ENCODE results near the gene BCAR3.

BCAR3 gene

DNA sequence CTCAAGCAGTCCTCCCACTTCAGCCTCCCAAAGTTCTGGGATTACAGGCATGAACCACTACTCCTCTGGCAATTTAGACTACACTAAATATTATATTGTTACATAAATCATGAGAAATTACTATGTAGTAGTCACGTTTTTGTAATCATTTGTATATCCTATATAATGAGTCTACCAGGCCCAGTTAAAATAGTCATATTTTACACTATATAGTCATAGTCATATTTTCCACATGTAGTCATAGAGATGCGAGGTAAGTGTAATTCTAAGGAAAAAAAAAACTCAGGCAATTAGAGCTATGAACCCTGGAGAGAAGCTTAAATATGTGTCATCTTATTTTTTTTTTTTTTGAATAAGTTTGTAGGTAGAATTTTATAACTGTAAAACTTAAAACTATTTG, 143.7 kb downstream of the BCAR3 start:
- DNase-seq (ENCODE audit: low spot score), result no peak

- DNase-seq (ENCODE audit: low spot score), result no peak
Observed at GRCh38 chr1:93537396-93537795, 144.2 kb downstream of the BCAR3 start.

- DNase-seq (ENCODE audit: low spot score), result no peak
Observed at GRCh38 chr1:93533677-93534076, 148.0 kb downstream of the BCAR3 start.

DNA sequence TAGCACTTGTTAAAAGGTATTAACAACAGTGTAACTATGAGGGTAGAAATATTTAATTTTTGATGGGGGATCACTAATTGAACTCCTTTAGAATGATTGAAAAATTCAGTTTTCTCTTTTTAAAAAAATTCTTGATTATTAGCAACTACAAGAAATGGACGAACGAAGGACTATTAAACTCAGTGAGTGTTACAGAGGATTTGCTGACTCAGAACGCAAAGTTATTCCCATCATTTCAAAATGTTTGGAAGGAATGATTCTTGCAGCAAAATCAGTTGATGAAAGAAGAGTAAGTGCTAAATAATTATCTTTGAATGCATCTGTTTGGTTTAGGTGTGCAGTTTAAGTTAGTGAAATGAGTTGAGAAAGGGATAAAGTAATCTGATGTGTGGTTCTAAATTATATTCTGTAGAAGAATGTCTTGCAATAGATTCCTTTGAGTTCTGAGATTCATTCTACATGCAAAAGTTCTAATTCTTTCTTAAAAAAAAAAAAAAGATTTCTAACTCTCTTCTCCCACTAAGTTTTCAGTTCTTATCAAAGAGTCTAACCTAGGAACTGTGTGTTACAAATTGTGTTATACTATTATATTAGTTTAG, 148.8 kb downstream of the BCAR3 start:
- DNase-seq (ENCODE audit: low spot score), result no peak

GRCh38 chr1:93531193-93531592, 150.4 kb downstream of the BCAR3 start:
- DNase-seq (ENCODE audit: low spot score), result no peak

GRCh38 chr1:93528412-93528811, 153.2 kb downstream of the BCAR3 start:
- no peak for DNase-seq (ENCODE audit: low spot score)

DNA sequence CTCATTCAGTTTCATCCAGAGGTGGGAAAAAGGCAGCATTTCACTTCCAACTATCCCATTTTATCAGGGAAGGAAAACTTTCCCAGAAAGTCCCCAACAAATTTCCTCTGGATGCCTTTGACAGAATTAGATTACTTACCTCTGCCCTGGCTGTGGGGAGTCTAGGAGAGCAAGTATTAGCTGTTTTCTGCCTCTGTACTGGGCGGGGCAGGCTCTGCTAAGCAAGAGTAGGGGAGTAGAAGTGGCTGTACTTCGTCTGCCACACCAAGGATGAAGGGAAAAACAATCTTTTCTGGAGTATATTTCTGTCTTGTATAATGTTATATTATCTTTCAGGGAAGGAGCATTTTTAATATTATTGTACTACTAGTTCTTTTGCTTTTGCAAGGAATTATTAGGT, 155.2 kb downstream of the BCAR3 start:
- no peak for DNase-seq (ENCODE audit: low spot score)

DNA sequence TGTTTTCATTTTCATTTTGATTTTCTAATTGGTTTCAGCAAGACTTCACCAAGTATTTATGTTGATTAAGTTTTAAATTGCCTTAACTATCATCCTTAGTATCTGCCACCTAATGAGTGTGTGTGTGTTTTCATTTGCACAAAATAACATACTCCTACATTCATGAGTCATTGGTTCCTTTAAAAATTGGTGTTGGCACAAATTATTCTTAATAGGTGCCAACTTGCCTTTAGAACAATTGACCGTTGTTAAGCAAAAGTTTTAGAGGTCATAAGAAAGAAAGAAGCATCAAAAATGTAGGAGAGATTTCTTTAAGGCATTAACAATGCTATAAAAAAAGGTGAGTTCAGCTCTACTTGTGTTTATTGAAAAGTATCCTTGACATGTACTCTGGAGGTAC, 156.2 kb downstream of the BCAR3 start:
- DNase-seq (ENCODE audit: low spot score), result no peak

GRCh38 chr1:93522721-93523120, 158.9 kb downstream of the BCAR3 start:
- no peak for DNase-seq (ENCODE audit: low spot score)

GRCh38 chr1:93521618-93522017, 160.0 kb downstream of the BCAR3 start:
- no peak for DNase-seq (ENCODE audit: low spot score)

DNA sequence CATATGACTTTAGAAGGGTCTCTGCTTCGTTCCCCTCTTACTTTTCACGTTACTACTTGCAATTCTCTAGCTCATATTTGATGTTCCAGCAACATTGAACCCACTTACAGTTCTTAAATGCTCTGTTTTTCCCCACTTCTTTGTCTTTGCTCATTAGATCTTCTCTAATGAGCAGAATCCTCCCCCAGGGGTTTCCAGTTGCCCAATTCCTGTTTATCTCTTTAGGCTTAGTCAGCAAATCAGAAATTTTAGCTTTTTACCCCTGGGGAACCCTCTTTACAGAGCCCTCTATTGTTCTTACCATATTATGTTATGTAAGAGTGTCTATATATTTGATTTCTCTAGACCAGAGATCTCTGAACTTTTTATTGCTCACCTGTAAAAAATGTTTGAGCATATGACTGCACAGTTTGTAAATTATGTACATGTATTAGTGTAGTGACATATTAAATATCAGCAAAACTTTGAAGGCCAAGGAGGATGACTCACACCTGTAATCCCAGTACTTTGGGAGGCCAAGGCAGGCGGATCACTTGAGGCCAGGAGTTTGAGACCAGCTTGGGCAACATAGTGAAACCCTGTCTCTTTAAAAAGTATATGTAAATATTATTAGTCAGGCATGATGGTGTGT, 162.3 kb downstream of the BCAR3 start:
- no peak for DNase-seq (ENCODE audit: low spot score)

DNA sequence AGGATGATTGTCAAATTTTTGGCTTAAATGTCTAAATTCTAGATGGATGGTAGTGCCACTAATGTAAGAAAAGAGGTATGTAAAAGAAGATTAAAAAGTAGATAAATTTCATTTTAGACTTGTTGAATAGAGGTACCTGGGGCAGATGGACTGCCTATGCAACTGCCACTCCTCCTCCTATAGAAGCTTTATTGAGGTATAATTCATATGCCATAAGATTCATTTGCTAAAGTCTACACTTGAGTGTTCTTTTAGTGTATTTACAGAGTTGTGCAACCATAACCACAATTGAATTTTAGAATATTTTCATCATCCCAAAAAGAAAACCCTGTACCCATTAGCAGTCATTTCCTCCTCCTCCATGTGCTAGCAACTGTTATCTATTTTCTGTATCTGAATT, 163.1 kb downstream of the BCAR3 start:
- DNase-seq (ENCODE audit: low spot score), result no peak

DNA sequence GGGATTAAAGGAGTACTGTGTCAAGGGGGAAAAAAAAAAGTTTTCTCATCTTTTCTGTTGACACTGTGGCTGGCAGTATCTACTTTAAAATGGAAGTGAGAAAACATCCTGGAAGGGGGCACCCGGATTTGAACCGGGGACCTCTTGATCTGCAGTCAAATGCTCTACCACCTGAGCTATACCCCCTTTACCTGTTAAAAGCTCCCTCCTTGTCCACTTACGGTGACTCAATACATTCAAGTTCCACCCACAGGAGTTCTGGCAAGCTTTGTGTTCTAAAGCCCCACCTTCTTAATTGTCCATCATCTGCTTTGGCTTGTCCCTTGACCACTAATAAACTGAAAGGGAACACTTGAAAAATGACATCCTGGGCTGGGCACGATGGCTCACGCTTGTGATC, 165.5 kb downstream of the BCAR3 start:
- DNase-seq (ENCODE audit: low spot score), result no peak

All from AG08395 (cell line).